Lower lobe of right lung (tissue), 2 donors: ENCODE measurements around the gene ZNF362. TPM values are rescaled to one million over a fixed set of nuclear protein-coding genes. Genes with fewer than 3 reads are reported as not detected.

Experiments used
- ATAC-seq, 2 donors: fragments of 200-7000 bp; cut with Tn5 transposase; one replicate each; pipeline ENCODE4 v1.9.1; 2020 to 2022; ENCODE audit warnings: mild to moderate bottlenecking in 2 of 2, moderate library complexity in 2 of 2
- DNase-seq: peaks from one replicate; pipeline ENCODE4 v3.0.0-alpha.2; 2020
- H3K27ac ChIP-seq: fragments of 200-600 bp; one replicate; pipeline ENCODE4 v1.8.0; 2022
- H3K27me3 ChIP-seq: fragments of 200-600 bp; one replicate; pipeline ENCODE4 v1.8.0; 2022; ENCODE audit warnings: low read depth
- H3K36me3 ChIP-seq: fragments of 200-600 bp; one replicate; pipeline ENCODE4 v1.8.0; 2022; ENCODE audit warnings: mild to moderate bottlenecking
- H3K4me1 ChIP-seq: fragments of 200-600 bp; one replicate; pipeline ENCODE4 v1.8.0; 2022
- H3K4me3 ChIP-seq: fragments of 200-600 bp; one replicate; pipeline ENCODE4 v1.8.0; 2022; ENCODE audit warnings: mild to moderate bottlenecking
- H3K9me3 ChIP-seq: fragments of 200-600 bp; one replicate; pipeline ENCODE4 v1.8.0; 2022
- CTCF ChIP-seq: fragments of 200-600 bp; IDR thresholded peaks from one replicate; pipeline ENCODE4 v1.8.0; 2022; ENCODE audit warnings: antibody characterized with exemption, mild to moderate bottlenecking
- intact Hi-C: fragments of 100-400 bp; cut with DNase I; formaldehyde crosslinking; loops from one replicate; pipeline ENCODE4 v1.11.0; 2022
- total RNA-seq: library from RNA; stranded (reverse); fragmentation: NEBNext Ultra II Directional; extraction: Animal tissue kit (Norgen Biotek cat#: 25700); gene quantifications from one replicate; pipeline ENCODE4 v1.2.1, GENCODE V29; 2021
- donor health status: DM: no; HTN: yes; CAD: no; lungs with severe emphysema.

Gene ZNF362
- total RNA-seq, 1 donor from 2014 or later, result 30.7 TPM

- no peak for TF ChIP-seq CTCF
- ATAC-seq (no peak), DNase-seq (no peak)
- intact Hi-C loops, result no loop called here
- Histone ChIP-seq H3K27me3 (no peaks in the 10 kb centered on the region), H3K4me1 (peaks cover 17% of the 10 kb centered on the region), H3K36me3 (peaks cover 45% of the 10 kb centered on the region), H3K27ac (peak overlapping the region; percentile 6), H3K4me3 (no peak overlapping the region), H3K9me3 (no peaks in the 10 kb centered on the region)
Observed at GRCh38 chr1:33273406-33273805, 17.1 kb downstream of the ZNF362 start.

- ATAC-seq, result no peak
- H3K9me3 ChIP-seq, result no peaks in the 10 kb centered on the region
- H3K36me3 ChIP-seq, result peaks cover 51% of the 10 kb centered on the region
- peaks cover 12% of the 10 kb centered on the region for H3K4me1 ChIP-seq
- no peak overlapping the region for H3K4me3 ChIP-seq
- no peak for TF ChIP-seq CTCF
- intact Hi-C loops, result no loop called here
- DNase-seq, result no peak
- no peaks in the 10 kb centered on the region for H3K27me3 ChIP-seq
- no peak overlapping the region for H3K27ac ChIP-seq
Observed at GRCh38 chr1:33273961-33274371, 17.7 kb downstream of the ZNF362 start.

GRCh38 chr1:33274446-33274845 is 18.2 kb downstream of the ZNF362 start:
- intact Hi-C loops, result no loop called here
- ATAC-seq, result no peak
- peaks cover 7% of the 10 kb centered on the region for H3K4me1 ChIP-seq
- no peaks in the 10 kb centered on the region for H3K9me3 ChIP-seq
- H3K27me3 ChIP-seq, result no peaks in the 10 kb centered on the region
- H3K27ac ChIP-seq, result no peak overlapping the region
- peaks cover 51% of the 10 kb centered on the region for H3K36me3 ChIP-seq
- no peak overlapping the region for H3K4me3 ChIP-seq
- no peak for DNase-seq
- no peak for TF ChIP-seq CTCF

- Histone ChIP-seq H3K27me3 (no peaks in the 10 kb centered on the region), H3K4me3 (no peak overlapping the region), H3K36me3 (peaks cover 51% of the 10 kb centered on the region), H3K9me3 (no peaks in the 10 kb centered on the region), H3K4me1 (peaks cover 3% of the 10 kb centered on the region), H3K27ac (no peak overlapping the region)
- TF ChIP-seq CTCF, result no peak
- intact Hi-C loops, result no loop called here
- ATAC-seq (no peak), DNase-seq (no peak)
Observed at GRCh38 chr1:33275195-33275594, 18.9 kb downstream of the ZNF362 start.

GRCh38 chr1:33275706-33276572 is 19.6 kb downstream of the ZNF362 start:
- DNase-seq (no peak), ATAC-seq (no peak)
- no peak overlapping the region for H3K27ac ChIP-seq
- intact Hi-C loops, result no loop called here
- H3K4me1 ChIP-seq, result peaks cover 3% of the 10 kb centered on the region
- H3K36me3 ChIP-seq, result peaks cover 55% of the 10 kb centered on the region
- TF ChIP-seq CTCF, result no peak
- H3K9me3 ChIP-seq, result no peaks in the 10 kb centered on the region
- H3K27me3 ChIP-seq, result no peaks in the 10 kb centered on the region
- H3K4me3 ChIP-seq, result no peak overlapping the region
